Skeletal muscle tissue (tissue), 4 donors: ENCODE results near the gene WDR48. TPM values are rescaled to one million over a fixed set of nuclear protein-coding genes. Genes with fewer than 3 reads are reported as not detected.

Source experiments
- H3K27ac ChIP-seq: one replicate; pipeline ENCODE4 v1.7.0; 2013; ENCODE audit warnings: mild to moderate bottlenecking, low read depth, low read length, inconsistent platforms
- H3K27me3 ChIP-seq, 3 donors: one replicate each; pipeline ENCODE4 v1.7.0; 2013; ENCODE audit warnings: low read length in 3 of 3; ENCODE audit not compliant: control insufficient read depth in 3 of 3, insufficient read depth in 3 of 3
- H3K36me3 ChIP-seq, 3 donors: one replicate each; pipeline ENCODE4 v1.7.0; 2013; ENCODE audit warnings: low read length in 3 of 3; ENCODE audit not compliant: control insufficient read depth in 3 of 3, insufficient read depth in 3 of 3
- H3K4me1 ChIP-seq, 3 donors: one replicate each; pipeline ENCODE4 v1.7.0; 2013; ENCODE audit warnings: low read length in 3 of 3, mild to moderate bottlenecking in 3 of 3; ENCODE audit not compliant: control insufficient read depth in 3 of 3, insufficient read depth in 3 of 3
- H3K4me3 ChIP-seq, 3 donors: one replicate each; pipeline ENCODE4 v1.7.0; 2013; ENCODE audit warnings: low read length in 3 of 3
- H3K9ac ChIP-seq, 3 donors: one replicate each; pipeline ENCODE4 v1.7.0; 2013; ENCODE audit warnings: low read length in 3 of 3, mild to moderate bottlenecking in 3 of 3, moderate library complexity in 2 of 3, low read depth in 1 of 3
- H3K9me3 ChIP-seq, 3 donors: one replicate each; pipeline ENCODE4 v1.7.0; 2013; ENCODE audit warnings: low read length in 3 of 3; ENCODE audit not compliant: control insufficient read depth in 3 of 3
- total RNA-seq: library from RNA; depleted of rRNA; stranded (reverse); fragments of >200 nt; gene quantifications from one replicate; pipeline ENCODE4 v1.2.3, GENCODE V29; 2014
- donor health status: Osteomylitis.

WDR48 gene
- total RNA-seq, 1 donor from 2014 or later, result 39.1 TPM

- peaks cover 19 to 55% (median 44%) of the 10 kb centered on the region in 3 donors for H3K36me3 ChIP-seq
Observed at GRCh38 chr3:39082666-39083313, 31.0 kb downstream of the WDR48 start.

GRCh38 chr3:39086144-39086543 is 34.3 kb downstream of the WDR48 start:
- H3K9me3 ChIP-seq, result no peaks in the 10 kb centered on the region
- H3K4me1 ChIP-seq, result no peaks in the 10 kb centered on the region
- H3K36me3 ChIP-seq, result peaks cover 43 to 63% (median 58%) of the 10 kb centered on the region in 3 donors

More at GRCh38 chr3:39082666-39083313, 31.0 kb downstream of the WDR48 start:
- Histone ChIP-seq H3K4me3 (no peak overlapping the region), H3K9me3 (no peaks in the 10 kb centered on the region), H3K27me3 (no peaks in the 10 kb centered on the region), H3K9ac (no peak overlapping the region), H3K4me1 (no peaks in the 10 kb centered on the region), H3K27ac (no peak overlapping the region)

GRCh38 chr3:39088456-39088855 is 36.6 kb downstream of the WDR48 start:
- H3K36me3 ChIP-seq, result peaks cover 56 to 74% (median 71%) of the 10 kb centered on the region in 3 donors
- no peaks in the 10 kb centered on the region for H3K27me3 ChIP-seq
- H3K4me1 ChIP-seq, result no peaks in the 10 kb centered on the region
- no peak overlapping the region for H3K27ac ChIP-seq
- H3K4me3 ChIP-seq, result no peak overlapping the region
- H3K9ac ChIP-seq, result no peak overlapping the region
- no peaks in the 10 kb centered on the region for H3K9me3 ChIP-seq

More at GRCh38 chr3:39086144-39086543, 34.3 kb downstream of the WDR48 start:
- no peaks in the 10 kb centered on the region for H3K27me3 ChIP-seq
- H3K27ac ChIP-seq, result no peak overlapping the region
- no peak overlapping the region for H3K4me3 ChIP-seq
- no peak overlapping the region for H3K9ac ChIP-seq

- H3K36me3 ChIP-seq, result peaks cover 53 to 78% (median 74%) of the 10 kb centered on the region in 3 donors
- H3K27me3 ChIP-seq, result no peaks in the 10 kb centered on the region
- H3K4me3 ChIP-seq, result no peak overlapping the region
- no peaks in the 10 kb centered on the region for H3K4me1 ChIP-seq
- no peak overlapping the region for H3K9ac ChIP-seq
- no peak overlapping the region for H3K27ac ChIP-seq
- H3K9me3 ChIP-seq, result no peaks in the 10 kb centered on the region
Observed at GRCh38 chr3:39088889-39089288, 37.1 kb downstream of the WDR48 start.

- no peak overlapping the region for H3K9ac ChIP-seq
- H3K4me3 ChIP-seq, result no peak overlapping the region
- H3K27me3 ChIP-seq, result no peaks in the 10 kb centered on the region
- peaks cover 67 to 86% (median 82%) of the 10 kb centered on the region in 3 donors for H3K36me3 ChIP-seq
- no peak overlapping the region for H3K27ac ChIP-seq
- H3K9me3 ChIP-seq, result no peaks in the 10 kb centered on the region
- H3K4me1 ChIP-seq, result no peaks in the 10 kb centered on the region
Observed at GRCh38 chr3:39090922-39091321, 39.1 kb downstream of the WDR48 start.

- H3K4me3 ChIP-seq, result no peak overlapping the region
- no peaks in the 10 kb centered on the region for H3K4me1 ChIP-seq
- H3K9ac ChIP-seq, result no peak overlapping the region
- H3K36me3 ChIP-seq, result peaks cover 71 to 92% (median 86%) of the 10 kb centered on the region in 3 donors
- no peaks in the 10 kb centered on the region for H3K9me3 ChIP-seq
- no peaks in the 10 kb centered on the region for H3K27me3 ChIP-seq
- no peak overlapping the region for H3K27ac ChIP-seq
Observed at GRCh38 chr3:39094851-39095677, 43.2 kb downstream of the WDR48 start.

- Histone ChIP-seq H3K36me3 (peaks cover 71 to 88% (median 88%) of the 10 kb centered on the region in 3 donors), H3K9ac (no peak overlapping the region), H3K9me3 (no peaks in the 10 kb centered on the region), H3K27ac (no peak overlapping the region), H3K4me1 (no peaks in the 10 kb centered on the region), H3K27me3 (no peaks in the 10 kb centered on the region), H3K4me3 (no peak overlapping the region)
Observed at GRCh38 chr3:39095778-39096177, 44.0 kb downstream of the WDR48 start.

GRCh38 chr3:39096775-39097174 is 45.0 kb downstream of the WDR48 start:
- H3K27me3 ChIP-seq, result no peaks in the 10 kb centered on the region
- peaks cover 4 to 6% (median 4%) of the 10 kb centered on the region in 3 donors for H3K4me1 ChIP-seq
- H3K4me3 ChIP-seq, result no peak overlapping the region
- H3K9me3 ChIP-seq, result no peaks in the 10 kb centered on the region
- H3K9ac ChIP-seq, result no peak overlapping the region
- no peak overlapping the region for H3K27ac ChIP-seq
- H3K36me3 ChIP-seq, result peaks cover 69 to 83% (median 81%) of the 10 kb centered on the region in 3 donors

- peaks cover 4 to 14% (median 4%) of the 10 kb centered on the region in 3 donors for H3K4me1 ChIP-seq
- H3K4me3 ChIP-seq, result no peak overlapping the region
- peak overlapping the region in 1 of 3 donors; percentile 25 for H3K9ac ChIP-seq
- H3K36me3 ChIP-seq, result peaks cover 65 to 72% (median 72%) of the 10 kb centered on the region in 3 donors
- H3K27me3 ChIP-seq, result no peaks in the 10 kb centered on the region
- no peaks in the 10 kb centered on the region for H3K9me3 ChIP-seq
- H3K27ac ChIP-seq, result no peak overlapping the region
Observed at GRCh38 chr3:39097716-39098472, 46.1 kb downstream of the WDR48 start.
